Superior temporal gyrus (tissue), 1 donor: ENCODE results near the gene PTK7.

ENCODE experiments used
- DNase-seq: peaks from one replicate; pipeline ENCODE4 v3.0.0-alpha.2; 2016; ENCODE audit errors: extremely low spot score

The PTK7 gene

DNA sequence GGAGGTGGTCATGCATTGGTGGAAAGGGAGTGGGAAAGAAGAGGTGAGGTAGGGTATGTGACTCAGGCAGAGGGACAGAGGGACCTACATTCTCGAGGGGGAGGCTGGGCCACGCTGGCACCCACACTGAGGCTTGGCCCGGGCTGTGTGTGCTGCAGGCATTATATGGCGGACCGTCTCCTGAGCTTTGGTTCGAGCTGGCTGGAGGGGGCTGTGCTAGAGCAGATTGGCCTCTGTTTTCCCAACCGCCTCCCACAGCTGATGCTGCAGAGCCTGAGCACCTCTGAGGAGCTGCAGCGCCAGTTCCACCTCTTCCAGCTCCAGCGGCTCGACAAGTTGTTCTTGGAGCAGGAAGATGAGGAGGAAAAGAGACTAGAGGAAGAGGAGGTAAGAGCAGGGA, 129.7 kb downstream of the PTK7 start:
- no peak for DNase-seq

DNA sequence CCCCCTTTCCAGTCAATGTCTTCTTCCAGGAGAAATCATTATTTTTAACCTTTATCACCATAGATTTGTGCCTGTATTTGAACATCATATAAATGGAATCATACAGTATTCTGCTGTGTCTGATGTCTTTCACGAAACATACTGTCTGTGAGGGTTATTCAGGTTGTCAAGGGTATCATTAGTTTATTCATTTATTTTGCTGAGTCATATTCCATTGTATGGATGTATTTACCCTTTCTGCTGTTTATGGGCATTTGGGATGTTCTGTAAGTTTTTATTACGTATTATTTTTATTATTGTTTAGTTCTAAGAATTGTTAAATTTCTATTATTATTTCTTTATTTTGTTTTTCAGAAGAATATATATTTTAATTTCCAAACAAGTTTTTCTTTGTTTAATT, 131.2 kb downstream of the PTK7 start:
- DNase-seq, result no peak
